Hematopoietic multipotent progenitor cell treated with erythropoietin and hydrocortisone succinate and interleukin-3 and kit ligand, for 4 days (in vitro differentiated cells): ENCODE measurements around the gene TBR1.

Source experiments
- DNase-seq: peaks from one replicate; pipeline ENCODE4 v3.0.0-alpha.2; 2015

Gene TBR1

DNA sequence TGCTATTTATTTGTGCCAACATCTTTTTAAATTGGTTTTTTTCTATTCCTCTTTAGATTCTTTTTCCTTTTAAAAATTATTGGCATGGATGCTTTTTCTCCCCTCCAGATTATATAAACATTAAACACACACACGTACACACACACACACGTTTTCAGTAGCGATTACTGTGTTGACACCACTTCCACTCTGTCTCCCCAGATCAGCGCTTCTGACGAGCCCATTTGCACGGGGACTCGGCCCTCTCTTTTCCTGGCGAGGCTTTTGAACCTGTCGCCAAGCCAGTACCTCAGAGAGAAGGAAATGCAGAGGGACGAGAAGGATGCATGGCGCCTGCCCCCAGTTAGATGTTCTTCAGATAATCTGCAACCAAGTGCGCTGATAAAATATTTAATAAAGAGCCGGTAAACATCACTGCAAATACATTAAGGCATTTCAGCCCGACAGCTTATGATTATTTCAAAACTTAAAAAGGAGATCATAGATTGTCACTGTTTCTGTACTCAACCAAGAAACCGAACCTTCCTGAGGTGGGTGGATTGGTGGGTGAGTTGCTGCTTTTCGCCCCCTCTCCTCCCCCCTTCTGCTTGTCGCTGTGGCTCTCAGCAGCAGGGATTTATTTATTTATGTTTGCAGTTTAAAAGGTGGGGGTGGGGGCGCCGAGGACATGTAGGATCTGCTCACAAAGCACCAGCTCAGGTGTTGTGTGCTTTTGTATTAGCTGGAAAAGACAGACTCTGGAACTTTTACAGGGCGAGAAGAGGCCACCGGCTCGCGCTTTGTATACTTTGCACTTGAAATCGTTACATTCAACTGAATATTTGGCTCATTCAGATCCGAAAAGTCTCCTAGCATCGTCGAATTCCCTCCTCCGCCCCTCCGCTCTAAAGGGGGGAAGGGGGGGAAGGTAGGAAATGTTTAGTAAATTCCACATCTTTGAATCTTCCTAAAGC, 787 bp upstream of the TBR1 start:
- DNase-seq, result no peak

DNA sequence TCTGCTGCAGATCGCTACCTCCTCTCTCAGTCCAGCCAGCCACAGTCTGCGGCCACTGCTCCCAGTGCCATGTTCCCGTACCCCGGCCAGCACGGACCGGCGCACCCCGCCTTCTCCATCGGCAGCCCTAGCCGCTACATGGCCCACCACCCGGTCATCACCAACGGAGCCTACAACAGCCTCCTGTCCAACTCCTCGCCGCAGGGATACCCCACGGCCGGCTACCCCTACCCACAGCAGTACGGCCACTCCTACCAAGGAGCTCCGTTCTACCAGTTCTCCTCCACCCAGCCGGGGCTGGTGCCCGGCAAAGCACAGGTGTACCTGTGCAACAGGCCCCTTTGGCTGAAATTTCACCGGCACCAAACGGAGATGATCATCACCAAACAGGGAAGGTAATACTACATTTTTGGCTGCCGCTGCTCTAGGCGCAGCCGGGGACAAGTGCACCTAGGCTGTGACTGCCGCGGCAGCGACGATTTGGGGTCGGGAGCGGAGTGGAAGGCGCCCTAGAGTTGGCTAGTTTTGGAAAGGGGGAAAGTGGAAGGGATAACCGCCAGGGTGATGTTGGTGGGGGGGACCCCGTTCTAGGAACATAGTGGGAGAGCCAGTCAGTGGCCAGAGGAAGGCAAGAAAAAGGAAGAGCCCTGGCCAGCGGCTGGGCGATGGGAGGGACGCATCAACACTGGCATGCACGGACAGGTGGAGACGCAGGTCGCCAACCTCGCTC, 776 bp downstream of the TBR1 start:
- DNase-seq, result no peak

DNA sequence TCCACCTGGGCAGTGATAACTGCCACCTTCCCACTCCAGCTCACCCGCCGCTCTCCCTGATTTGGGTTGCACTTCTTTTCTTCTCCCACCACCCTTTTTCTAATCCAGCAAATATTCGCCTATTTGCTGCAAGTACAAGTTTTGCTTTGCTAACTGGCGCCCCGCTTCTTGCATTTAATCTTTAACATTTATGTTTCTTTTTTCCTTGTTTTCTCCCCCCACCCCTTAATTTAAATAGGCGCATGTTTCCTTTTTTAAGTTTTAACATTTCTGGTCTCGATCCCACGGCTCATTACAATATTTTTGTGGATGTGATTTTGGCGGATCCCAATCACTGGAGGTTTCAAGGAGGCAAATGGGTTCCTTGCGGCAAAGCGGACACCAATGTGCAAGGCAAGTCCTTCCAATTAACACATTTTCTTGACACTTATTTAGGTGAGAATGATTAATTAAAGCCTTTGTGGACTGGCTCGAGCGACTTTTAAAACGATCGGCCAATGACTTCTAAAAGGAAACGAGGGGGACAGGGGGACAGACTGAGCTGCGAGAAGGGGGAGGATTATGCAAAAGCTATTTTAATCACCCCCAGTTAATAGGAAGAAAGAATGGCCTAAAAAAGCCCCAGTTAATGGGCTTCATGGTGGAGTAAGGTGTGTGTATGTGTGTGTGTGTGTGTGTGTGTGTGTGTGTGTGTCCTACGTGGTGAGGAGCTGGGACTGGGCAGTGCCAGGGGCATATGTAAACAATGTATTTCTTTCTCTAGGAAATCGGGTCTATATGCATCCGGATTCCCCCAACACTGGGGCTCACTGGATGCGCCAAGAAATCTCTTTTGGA, 1.6 kb downstream of the TBR1 start:
- no peak for DNase-seq

DNA sequence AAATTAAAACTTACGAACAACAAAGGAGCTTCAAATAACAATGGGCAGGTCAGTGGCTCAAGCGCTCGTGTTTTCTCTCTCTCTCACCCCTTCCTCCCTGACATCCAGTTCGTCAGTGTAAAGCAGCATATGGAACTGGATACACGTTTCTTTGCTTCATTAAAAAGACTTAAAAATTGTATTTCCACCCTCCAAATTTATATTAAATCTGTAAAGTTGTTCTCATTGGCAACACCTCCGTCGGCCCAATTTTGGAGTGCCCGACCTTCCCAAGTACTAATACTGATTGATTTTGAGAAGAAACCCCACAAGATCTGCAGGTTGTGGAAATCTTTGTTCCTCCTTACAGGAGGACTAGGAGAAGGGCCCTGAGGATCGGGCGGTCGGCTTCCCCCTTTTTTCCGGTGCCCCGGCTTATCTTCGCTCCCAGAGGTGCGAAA, 2.2 kb downstream of the TBR1 start:
- DNase-seq, result no peak

DNA sequence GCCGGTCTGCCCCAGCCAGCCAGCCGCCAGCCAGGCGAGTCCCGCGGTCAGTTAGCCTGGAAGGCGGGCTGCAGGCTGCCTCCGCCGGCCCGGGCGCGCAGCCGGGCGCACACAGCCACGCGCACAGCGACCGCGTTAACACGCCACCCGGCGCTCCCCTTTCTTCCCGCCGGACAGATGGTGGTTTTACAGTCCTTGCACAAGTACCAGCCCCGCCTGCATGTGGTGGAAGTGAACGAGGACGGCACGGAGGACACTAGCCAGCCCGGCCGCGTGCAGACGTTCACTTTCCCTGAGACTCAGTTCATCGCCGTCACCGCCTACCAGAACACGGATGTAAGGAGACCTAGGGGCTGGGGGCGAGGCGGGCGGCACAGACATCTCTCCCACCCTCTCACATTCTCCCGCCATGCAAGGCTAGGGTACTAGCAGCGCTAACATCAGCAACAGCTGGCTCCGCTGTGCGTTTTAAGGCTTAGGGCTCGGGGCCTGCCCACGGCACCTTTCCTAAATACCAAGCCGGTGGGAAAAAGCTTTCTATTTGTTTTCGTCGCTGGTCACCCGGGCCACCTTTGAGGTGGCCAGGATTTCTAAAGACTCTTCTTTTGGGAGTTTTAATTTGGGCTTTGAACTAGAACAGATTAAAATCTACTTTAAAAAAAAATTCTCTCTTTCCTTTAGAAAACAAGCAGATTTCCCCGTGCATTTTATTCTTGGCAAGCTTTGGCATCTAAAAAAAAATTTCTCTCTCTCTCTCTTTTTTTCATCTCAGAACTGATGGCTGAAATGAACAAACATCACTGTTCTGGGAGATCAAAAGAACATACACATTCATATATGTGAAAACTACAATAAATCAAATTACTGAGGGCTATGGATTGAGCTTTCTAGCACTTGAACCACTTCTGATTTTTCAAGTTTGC, 2.9 kb downstream of the TBR1 start:
- DNase-seq, result peak; percentile 55

DNA sequence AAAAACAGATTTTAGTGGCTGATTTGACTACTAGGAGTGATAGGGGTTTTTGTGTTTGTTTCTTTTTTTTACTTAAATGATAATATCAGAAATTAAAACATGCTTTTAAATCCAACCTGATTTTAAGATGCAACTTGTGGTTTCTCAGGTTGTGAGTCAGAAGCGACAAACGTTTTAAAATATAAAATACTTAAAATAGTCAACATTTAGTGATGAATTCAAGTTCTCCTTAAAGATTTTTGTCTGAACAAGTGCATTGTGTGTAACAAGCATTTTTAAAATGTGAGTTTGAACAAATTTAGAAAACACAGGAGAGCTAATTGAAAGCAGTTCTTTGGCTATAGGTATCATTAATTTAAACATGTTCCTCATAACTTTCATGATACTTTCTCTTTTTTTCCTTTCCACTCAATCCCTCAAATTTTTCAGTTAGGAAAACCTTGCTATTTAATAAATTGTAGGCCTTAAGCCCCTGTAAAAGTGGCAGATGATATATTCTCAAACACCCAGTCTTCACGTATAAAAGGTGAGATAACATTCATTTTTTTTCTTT, 3.6 kb downstream of the TBR1 start:
- DNase-seq, result no peak

DNA sequence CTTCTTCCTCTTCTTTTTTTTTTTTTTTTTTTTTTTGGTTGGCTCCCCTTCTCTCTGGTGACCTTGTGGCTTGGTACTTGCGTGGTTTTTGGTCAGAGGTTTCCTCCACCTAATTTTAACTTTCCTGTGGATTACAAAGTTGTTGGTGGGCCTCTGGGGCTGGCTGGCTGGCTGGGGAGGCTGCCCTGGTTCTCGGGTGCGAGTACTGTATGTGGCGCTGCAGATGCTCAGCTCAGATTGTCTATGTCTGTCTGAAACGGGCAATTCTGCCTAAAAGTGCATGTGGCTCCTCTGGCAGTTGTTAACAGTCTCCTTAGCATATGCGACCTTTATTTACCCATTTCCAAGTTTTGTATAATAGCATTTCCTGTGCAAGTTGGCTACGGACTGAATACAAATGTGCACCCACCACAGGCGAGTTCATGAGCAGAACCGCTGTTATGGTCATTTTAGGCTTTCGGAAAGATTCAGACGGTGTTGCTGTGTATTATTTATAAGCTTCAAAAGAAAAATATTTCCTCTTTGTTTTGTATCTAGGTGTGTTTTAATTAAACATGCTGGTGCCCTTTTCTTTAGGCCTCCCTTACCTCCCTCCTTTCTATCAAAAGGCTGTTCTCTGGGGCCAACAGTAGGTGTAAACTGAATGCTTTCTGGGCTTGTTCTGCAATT, 4.4 kb downstream of the TBR1 start:
- no peak for DNase-seq

DNA sequence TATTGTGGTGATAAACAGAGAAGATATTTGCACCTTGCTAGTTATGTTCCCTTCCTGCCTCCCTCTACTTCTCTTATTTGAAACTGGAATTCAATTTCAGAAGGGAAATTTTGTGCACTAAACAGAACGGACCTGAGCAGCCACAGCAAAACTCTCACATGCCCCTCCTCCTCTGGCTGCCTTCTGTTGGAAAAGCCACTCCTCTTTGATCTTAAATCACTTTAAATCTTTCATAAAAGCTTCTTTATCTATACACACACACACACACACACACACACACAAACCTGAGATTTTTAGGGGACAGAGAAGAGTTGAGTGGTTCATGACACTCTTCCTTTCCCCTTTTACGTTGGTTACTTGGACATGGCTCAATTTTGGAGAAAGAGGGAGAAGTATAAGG, 5.6 kb downstream of the TBR1 start:
- no peak for DNase-seq

DNA sequence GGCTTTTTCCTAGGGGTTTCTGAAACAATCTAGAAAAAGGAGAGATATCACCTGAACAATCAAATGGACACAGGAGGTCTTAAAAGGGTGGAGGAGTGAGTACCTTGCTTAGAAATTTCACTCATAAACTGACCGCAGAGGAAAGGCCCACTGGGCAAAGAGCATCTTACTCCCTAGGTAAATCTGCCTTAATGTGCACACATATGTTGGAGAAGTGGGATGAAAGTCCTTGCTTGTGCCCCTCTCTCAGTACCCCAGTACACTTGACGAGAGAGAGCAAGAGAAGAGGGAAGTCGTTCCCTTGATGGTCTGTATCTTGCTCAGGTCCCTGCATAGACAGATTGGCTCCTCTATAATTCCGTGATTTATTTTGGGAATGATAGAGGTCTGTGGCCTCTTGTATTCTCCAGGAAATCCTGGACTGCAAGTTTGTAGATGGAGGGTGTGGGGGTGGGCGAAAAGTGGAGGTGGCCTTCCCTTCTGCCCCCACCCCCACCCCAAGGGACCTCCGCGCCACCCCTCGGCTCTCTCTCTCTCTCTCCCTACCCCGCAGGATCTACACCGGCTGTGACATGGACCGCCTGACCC, 6.8 kb downstream of the TBR1 start:
- no peak for DNase-seq

DNA sequence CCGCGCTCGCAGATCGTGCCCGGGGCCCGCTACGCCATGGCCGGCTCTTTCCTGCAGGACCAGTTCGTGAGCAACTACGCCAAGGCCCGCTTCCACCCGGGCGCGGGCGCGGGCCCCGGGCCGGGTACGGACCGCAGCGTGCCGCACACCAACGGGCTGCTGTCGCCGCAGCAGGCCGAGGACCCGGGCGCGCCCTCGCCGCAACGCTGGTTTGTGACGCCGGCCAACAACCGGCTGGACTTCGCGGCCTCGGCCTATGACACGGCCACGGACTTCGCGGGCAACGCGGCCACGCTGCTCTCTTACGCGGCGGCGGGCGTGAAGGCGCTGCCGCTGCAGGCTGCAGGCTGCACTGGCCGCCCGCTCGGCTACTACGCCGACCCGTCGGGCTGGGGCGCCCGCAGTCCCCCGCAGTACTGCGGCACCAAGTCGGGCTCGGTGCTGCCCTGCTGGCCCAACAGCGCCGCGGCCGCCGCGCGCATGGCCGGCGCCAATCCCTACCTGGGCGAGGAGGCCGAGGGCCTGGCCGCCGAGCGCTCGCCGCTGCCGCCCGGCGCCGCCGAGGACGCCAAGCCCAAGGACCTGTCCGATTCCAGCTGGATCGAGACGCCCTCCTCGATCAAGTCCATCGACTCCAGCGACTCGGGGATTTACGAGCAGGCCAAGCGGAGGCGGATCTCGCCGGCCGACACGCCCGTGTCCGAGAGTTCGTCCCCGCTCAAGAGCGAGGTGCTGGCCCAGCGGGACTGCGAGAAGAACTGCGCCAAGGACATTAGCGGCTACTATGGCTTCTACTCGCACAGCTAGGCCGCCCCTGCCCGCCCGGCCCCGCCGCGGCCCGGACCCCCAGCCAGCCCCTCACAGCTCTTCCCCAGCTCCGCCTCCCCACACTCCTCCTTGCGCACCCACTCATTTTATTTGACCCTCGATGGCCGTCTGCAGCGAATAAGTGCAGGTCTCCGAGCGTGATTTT, 7.6 kb downstream of the TBR1 start:
- DNase-seq, result no peak

DNA sequence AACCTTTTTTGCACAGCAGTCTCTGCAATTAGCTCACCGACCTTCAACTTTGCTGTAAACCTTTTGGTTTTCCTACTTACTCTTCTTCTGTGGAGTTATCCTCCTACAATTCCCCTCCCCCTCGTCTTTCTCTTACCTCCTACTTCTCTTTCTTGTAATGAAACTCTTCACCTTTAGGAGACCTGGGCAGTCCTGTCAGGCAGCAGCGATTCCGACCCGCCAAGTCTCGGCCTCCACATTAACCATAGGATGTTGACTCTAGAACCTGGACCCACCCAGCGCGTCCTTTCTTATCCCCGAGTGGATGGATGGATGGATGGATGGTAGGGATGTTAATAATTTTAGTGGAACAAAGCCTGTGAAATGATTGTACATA, 8.3 kb downstream of the TBR1 start:
- DNase-seq, result no peak

DNA sequence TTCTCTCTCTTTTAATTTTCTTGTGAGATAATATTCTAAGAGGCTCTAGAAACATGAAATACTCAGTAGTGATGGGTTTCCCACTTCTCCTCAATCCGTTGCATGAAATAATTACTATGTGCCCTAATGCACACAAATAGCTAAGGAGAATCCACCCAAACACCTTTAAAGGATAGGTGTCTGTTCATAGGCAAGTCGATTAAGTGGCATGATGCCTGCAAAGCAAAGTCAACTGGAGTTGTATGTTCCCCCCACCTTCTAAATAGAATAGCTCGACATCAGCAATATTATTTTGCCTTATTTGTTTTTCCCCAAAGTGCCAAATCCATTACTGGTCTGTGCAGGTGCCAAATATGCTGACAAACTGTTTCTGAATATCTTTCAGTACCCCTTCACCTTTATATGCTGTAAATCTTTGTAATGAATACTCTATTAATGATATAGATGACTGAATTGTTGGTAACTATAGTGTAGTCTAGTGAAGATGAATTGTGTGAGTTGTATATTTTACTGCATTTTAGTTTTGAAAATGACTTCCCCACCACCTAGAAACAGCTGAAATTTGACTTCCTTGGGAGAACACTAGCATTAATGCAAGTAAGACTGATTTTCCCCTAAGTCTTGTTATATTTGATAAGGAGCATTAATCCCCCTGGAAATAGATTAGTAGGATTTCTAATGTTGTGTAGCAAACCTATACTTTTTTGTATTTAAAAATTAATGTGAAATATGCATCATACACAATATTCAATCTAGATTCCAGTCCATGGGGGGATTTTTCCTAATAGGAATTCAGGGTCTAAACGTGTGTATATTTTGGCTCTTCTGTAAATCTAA, 9.0 kb downstream of the TBR1 start:
- no peak for DNase-seq

DNA sequence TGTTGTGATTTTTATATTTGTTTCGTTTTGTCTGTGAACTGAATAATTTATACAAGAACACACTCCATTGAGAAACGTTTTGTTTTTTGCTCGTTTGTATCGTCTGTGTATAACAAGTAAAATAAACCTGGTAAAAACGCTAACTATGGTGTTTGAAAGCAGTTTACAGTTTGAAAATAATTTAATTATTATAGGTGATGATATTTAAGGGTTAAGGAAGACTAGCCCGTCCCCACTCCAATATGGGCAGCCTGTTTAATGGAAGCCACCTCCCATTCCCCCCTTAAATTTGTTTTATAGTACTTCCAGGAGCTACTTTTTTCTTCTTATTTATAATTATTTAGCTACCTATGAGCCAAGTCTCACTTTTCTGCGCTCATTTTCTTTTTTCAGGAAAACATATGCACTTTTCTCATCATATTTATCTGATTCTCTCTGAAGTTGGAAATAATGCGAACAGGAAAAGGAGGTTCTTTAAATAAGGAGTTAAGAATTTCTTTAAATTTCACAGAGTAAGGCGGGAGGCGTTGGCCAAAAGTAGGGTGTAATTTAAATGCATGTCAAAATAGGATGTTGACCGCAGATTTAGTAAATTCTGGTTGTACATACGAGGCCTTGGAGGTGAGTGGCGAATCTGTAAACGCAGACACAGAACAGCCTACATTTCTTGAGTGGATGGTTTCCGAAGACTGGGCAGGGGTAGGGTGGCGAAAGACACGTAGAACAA, 9.8 kb downstream of the TBR1 start:
- no peak for DNase-seq

DNA sequence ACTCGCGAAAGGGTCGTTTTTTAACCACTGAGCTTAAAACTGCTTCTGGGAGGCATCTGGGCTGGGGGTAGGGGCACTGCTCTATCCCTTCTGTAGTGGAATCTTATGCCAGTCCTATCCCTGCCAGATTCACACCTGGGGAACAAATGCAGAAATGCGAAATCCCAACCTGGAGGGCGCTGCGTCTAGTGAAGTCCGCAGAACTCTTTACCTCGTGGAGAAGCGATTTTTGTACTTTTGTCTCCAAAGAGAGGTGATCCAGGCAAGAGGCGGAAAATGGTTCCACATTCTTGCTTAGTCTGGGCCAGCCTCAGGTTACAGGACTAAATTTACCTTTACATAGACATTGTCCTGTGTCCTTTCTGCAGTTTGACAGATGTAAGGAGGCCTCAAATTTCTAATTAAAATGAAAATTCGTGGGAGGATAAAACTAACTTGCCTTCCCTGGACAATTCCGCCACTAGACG, 10.4 kb downstream of the TBR1 start:
- DNase-seq, result no peak

DNA sequence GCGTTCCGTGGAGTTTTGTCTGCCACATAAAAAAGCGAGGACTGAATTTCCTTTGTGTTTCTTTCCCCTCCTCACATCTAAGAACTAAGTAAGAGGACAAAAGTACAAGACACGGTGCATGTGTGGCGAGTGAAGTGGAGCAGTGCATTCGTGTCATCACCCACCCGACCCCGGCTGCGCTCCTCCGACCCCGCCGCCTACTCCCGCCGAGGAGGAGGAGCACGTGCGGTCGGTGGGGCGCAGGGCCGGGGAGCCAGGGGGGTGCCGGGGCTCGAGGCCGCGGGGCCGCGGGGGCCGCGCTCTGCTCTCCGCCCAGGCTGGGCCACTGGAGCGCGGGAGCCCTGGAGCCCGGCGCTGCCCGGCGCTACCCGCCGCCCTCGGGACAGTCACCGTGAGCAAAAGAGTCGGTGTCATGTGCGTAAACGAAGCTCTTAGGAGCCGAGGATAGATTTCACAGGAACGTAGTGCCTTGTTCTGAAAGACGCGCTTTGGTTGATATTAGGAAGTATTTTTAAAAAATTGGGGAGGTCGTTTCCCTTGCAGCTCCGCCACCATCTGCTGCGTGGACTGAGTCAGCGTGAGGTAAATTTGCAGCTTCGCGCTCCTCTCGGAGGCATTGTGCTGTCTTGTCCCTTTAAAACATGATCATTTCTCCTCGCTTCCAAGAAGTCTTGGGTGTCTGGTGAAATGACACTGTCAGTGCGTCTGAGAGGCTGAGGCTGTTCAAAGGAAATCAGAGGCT, 11.0 kb downstream of the TBR1 start:
- peak; percentile 67 for DNase-seq

DNA sequence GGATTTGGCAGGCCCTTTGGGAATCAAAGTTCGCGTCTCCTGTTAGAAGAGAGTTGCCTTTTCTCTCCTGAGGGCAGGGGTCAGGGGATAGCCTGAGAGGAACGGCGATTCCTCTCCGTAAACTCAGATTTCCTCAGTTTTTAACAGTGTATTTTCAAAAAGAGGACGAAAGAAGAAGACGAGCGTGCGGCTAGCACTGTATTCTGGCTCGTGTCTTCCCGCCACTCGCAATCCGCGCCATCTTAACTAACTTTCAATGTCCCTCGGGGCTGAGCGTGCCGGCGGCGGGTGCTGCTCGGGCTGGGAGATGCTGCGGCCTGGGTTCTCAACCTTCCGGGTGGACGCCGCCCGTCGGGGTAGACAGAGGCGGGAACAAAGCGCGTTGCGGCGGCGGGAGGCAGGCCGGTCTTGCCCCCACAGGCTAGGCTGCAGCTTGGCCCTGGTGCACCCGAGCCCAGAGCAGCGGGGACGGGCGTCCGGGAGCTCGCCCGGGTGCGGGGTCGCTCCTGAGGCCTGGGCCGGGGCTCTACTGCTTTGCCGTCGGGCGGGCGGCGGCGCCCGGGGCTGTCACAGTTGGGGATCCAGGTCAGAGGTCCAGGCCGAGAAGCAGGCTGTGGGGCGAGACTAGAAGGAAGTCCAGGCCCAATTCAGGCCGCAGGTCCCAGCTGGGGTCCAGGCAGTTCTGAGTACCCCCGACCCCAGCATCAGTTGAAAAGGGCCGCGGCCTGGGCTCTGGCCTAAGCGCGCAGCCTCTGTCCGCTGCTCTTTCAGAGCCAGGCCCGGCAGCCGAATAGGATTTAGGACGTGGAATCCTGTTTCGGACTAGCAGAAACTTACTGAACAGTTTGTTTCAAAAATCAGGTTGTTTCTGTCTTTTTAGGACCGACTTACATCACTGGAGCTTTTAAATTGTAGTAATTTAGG, 11.8 kb downstream of the TBR1 start:
- no peak for DNase-seq
